NB4 (cell line): ENCODE measurements around the gene PRSS3.

ENCODE experiments used
- POLR2A ChIP-seq: IDR thresholded peaks from 2 replicates; pipeline ENCODE4 v1.6.1; 2011; ENCODE audit warnings: mild to moderate bottlenecking; ENCODE audit not compliant: insufficient read length; ENCODE audit errors: extremely low read depth
- TF ChIP-seq, protein P1 (sequence below): IDR thresholded peaks from one replicate; pipeline ENCODE4 v1.5.1; 2012; ENCODE audit warnings: low read depth, low read length
- TF ChIP-seq, protein P2 (sequence below): IDR thresholded peaks from 2 replicates; pipeline ENCODE4 v1.6.1; 2011; ENCODE audit warnings: low read depth, low read length

DNA sequence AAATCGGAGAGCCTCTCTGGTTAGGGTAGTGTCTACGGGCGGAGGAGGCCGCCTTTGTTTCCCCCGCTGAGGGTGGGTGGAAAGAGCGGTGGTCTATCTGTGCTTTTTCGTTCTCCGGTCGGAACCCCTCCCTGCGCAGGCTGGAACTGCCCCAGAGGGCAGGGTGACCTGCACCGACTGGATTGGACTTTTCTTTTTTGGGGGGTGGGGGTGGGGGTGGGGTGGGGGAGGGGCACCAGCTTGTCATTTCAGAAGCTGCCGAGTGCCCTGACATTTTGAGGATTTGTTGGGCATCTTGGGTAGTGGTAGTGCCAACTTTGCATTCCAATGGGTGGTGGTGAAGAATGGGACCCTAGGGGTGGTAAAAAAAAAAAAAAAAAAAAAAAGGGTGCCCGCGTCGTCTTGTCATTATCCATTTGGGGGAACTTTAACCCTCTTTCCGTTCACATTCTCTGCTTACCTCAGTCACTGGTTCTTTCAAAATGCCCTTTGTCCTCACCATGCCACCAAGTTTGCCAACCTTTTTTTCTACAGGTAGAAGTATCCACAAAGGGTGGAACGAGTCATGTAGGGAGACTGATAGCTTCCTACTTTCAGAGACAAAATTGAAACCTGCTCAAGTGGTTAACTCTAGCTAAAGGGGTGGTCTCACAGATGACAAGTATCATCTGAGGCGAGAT lies 22.9 kb downstream of the PRSS3 start:
- TF ChIP-seq, protein P1, sequence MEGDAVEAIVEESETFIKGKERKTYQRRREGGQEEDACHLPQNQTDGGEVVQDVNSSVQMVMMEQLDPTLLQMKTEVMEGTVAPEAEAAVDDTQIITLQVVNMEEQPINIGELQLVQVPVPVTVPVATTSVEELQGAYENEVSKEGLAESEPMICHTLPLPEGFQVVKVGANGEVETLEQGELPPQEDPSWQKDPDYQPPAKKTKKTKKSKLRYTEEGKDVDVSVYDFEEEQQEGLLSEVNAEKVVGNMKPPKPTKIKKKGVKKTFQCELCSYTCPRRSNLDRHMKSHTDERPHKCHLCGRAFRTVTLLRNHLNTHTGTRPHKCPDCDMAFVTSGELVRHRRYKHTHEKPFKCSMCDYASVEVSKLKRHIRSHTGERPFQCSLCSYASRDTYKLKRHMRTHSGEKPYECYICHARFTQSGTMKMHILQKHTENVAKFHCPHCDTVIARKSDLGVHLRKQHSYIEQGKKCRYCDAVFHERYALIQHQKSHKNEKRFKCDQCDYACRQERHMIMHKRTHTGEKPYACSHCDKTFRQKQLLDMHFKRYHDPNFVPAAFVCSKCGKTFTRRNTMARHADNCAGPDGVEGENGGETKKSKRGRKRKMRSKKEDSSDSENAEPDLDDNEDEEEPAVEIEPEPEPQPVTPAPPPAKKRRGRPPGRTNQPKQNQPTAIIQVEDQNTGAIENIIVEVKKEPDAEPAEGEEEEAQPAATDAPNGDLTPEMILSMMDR = no peak
- no peak for TF ChIP-seq POLR2A
- TF ChIP-seq, protein P2, sequence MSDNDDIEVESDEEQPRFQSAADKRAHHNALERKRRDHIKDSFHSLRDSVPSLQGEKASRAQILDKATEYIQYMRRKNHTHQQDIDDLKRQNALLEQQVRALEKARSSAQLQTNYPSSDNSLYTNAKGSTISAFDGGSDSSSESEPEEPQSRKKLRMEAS = no peak
